Astrocyte (in vitro differentiated cells and primary cell): ENCODE results near the gene SLC25A2.

Source experiments
- EZH2 ChIP-seq: IDR thresholded peaks from 2 replicates; pipeline ENCODE4 v1.6.1; 2012; ENCODE audit warnings: mild to moderate bottlenecking, low read length, inconsistent platforms; ENCODE audit not compliant: insufficient read depth
- TF ChIP-seq, protein P1 (sequence below): IDR thresholded peaks from 2 replicates; pipeline ENCODE4 v1.5.1; 2011; ENCODE audit warnings: low read depth, mild to moderate bottlenecking, inconsistent platforms, low read length, moderate library complexity; ENCODE audit not compliant: insufficient read depth

DNA sequence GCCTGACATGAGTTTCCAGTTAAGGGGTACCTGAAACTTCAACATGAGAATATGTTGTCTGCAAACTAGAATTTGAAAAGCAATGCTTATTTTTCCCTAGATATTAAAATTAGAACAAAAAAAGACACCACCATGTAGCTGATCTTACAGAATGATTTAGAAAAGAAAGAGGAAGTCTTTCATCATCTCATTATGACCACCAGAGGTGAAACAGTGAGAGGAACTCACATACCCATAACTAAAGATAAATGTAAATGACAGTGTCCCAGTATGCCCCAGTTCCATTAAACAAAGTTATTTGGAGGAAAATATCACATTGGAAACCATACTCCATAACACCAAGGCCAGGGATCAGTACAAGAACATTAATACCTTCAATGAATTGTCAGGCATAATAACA lies 9.9 kb upstream of the SLC25A2 start:
- TF ChIP-seq EZH2 = no peak
- TF ChIP-seq, protein P1, sequence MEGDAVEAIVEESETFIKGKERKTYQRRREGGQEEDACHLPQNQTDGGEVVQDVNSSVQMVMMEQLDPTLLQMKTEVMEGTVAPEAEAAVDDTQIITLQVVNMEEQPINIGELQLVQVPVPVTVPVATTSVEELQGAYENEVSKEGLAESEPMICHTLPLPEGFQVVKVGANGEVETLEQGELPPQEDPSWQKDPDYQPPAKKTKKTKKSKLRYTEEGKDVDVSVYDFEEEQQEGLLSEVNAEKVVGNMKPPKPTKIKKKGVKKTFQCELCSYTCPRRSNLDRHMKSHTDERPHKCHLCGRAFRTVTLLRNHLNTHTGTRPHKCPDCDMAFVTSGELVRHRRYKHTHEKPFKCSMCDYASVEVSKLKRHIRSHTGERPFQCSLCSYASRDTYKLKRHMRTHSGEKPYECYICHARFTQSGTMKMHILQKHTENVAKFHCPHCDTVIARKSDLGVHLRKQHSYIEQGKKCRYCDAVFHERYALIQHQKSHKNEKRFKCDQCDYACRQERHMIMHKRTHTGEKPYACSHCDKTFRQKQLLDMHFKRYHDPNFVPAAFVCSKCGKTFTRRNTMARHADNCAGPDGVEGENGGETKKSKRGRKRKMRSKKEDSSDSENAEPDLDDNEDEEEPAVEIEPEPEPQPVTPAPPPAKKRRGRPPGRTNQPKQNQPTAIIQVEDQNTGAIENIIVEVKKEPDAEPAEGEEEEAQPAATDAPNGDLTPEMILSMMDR = no peak
